ENCODE measurements around the gene BBC3. TPM values are rescaled to one million over a fixed set of nuclear protein-coding genes. Genes with fewer than 3 reads are reported as not detected.

BBC3 gene

GRCh38 chr19:47172666-47173455, 58.1 kb downstream of the BBC3 start:
- Histone ChIP-seq H3K23ac (ENCODE audit: low read length) (no peak overlapping the region), H3K27me3 (ENCODE audit: insufficient read depth, low read length, poor library complexity) (no peaks in the 10 kb centered on the region), H2BK120ac (ENCODE audit: low read depth, low read length) (no peak overlapping the region), H3K4me3 (ENCODE audit: low read length) (no peak overlapping the region), H3K56ac (ENCODE audit: low read length) (no peak overlapping the region), H4K8ac (ENCODE audit: low read depth, low read length) (no peak overlapping the region), H2AK5ac (ENCODE audit: low read length) (no peak overlapping the region), H2BK5ac (ENCODE audit: low read length) (no peak overlapping the region), H3K4ac (ENCODE audit: low read depth, low read length) (no peak overlapping the region), H3K18ac (ENCODE audit: low read length) (no peak overlapping the region), H4K5ac (ENCODE audit: low read length) (no peak overlapping the region), H3K4me2 (ENCODE audit: low read length) (no peak overlapping the region), H3K79me1 (ENCODE audit: low read length) (peaks cover 12% of the 10 kb centered on the region), H3K4me1 (ENCODE audit: control insufficient read depth, low read depth, low read length) (no peaks in the 10 kb centered on the region), H3K27ac (ENCODE audit: low read depth, low read length) (no peak overlapping the region), H2BK15ac (replicated peaks; ENCODE audit: low read depth) (no peak overlapping the region), H3K9ac (ENCODE audit: low read length) (no peak overlapping the region), H3K79me2 (ENCODE audit: control insufficient read depth, insufficient read depth, low read length) (peaks cover 4% of the 10 kb centered on the region), H3K36me3 (ENCODE audit: control insufficient read depth, insufficient read depth, low read length) (peaks cover 12% of the 10 kb centered on the region)
- no peak for DNase-seq
- WGBS (ENCODE audit: extremely low coverage, insufficient coverage, low lambda C conversion rate), result no CpG with 5 or more reads among the region's 19 CpGs

Small RNA genes within 50 kb of the gene (small RNA-seq; reads per million reads assigned to genes)
- gene MIR3190 (ENCODE audit: insufficient read depth), result not detected

All from mesendoderm (in vitro differentiated cells).